Caco-2 (cell line): ENCODE results near the gene ALG11. TPM values are rescaled to one million over a fixed set of nuclear protein-coding genes. Genes with fewer than 3 reads are reported as not detected.

Experiments used
- BruUV-seq: library from RNA; stranded (reverse); fragments of 400-500 nt; replicated peaks from 2 replicates; lab custom pipeline; 2021; lab: Mats Ljungman, UMichigan
- CTCF ChIA-PET: fragments of 300-600 bp; sonication (Branson Sonifier 250); formaldehyde crosslinking; loops from one replicate; lab custom pipeline; 2022; ENCODE audit warnings: antibody characterized with exemption; lab: Charles Lee
- POLR2A ChIA-PET: fragments of 300-600 bp; sonication (Branson Sonifier 250); formaldehyde crosslinking; loops from one replicate; lab custom pipeline; 2022; ENCODE audit warnings: antibody characterized with exemption; lab: Charles Lee
- DNase-seq, 2 experiments: peaks; one replicate each; pipeline versions ENCODE4 v3.0.0 to v3.0.0-alpha.2; 2020 to 2022
- H3K27me3 ChIP-seq: replicated peaks from 2 replicates; pipeline ENCODE4 v1.6.0; 2011; ENCODE audit warnings: low read length; ENCODE audit not compliant: control insufficient read depth, insufficient read depth
- H3K36me3 ChIP-seq: 2 replicates; pipeline ENCODE4 v1.5.1; 2011; ENCODE audit warnings: low read length; ENCODE audit not compliant: control insufficient read depth, insufficient read depth
- H3K4me1 ChIP-seq: fragments of 250-450 bp; sonication (Bioruptor Pico); 2 replicates; pipeline ENCODE4 v1.5.1; 2020; ENCODE audit warnings: mild to moderate bottlenecking
- H3K4me3 ChIP-seq: 2 replicates; pipeline ENCODE4 v1.5.1; 2011; ENCODE audit warnings: low read depth, mild to moderate bottlenecking, control low read depth, low read length
- H3K9me3 ChIP-seq: fragments of 250-450 bp; sonication (Bioruptor Pico); 2 replicates; pipeline ENCODE4 v1.5.1; 2020; ENCODE audit warnings: mild to moderate bottlenecking, moderate library complexity
- H3K27ac Mint-ChIP-seq: one replicate; pipeline ENCODE4 v1.8.0; 2022; ENCODE audit warnings: mixed read lengths; ENCODE audit not compliant: unreplicated experiment
- H3K27me3 Mint-ChIP-seq: one replicate; pipeline ENCODE4 v1.8.0; 2022; ENCODE audit warnings: mixed read lengths; ENCODE audit not compliant: insufficient read depth, unreplicated experiment
- H3K36me3 Mint-ChIP-seq: one replicate; pipeline ENCODE4 v1.8.0; 2022; ENCODE audit warnings: mild to moderate bottlenecking, mixed read lengths; ENCODE audit not compliant: insufficient read depth, unreplicated experiment
- H3K4me1 Mint-ChIP-seq: one replicate; pipeline ENCODE4 v1.8.0; 2022; ENCODE audit warnings: low read depth, mixed read lengths; ENCODE audit not compliant: unreplicated experiment
- H3K4me3 Mint-ChIP-seq: one replicate; pipeline ENCODE4 v1.8.0; 2022; ENCODE audit warnings: mild to moderate bottlenecking, moderate library complexity, mixed read lengths; ENCODE audit not compliant: unreplicated experiment
- H3K9me3 Mint-ChIP-seq: one replicate; pipeline ENCODE4 v1.8.0; 2022; ENCODE audit warnings: mixed read lengths; ENCODE audit not compliant: unreplicated experiment
- intact Hi-C: fragments of 100-400 bp; cut with micrococcal nuclease; formaldehyde crosslinking; loops from one replicate; pipeline ENCODE4 v1.10.0; 2022; ENCODE audit not compliant: unreplicated experiment
- total RNA-seq: library from RNA; stranded (reverse); gene quantifications from 2 replicates; pipeline ENCODE4 v1.2.3, GENCODE V29; 2022
- TF ChIP-seq, protein P1 (sequence below), 2 experiments: fragments of 200-600 bp in 1 of 2; IDR thresholded peaks; 1 replicate in 1 of 2; 2 replicates in 1 of 2; pipeline versions ENCODE4 v1.5.1 to v1.8.0; 2011 to 2022; ENCODE audit warnings: antibody characterized with exemption in 1 of 2, control low read depth in 1 of 2, inconsistent platforms in 1 of 2, low read depth in 1 of 2, low read length in 1 of 2, mild to moderate bottlenecking in 1 of 2, moderate library complexity in 1 of 2; ENCODE audit not compliant: insufficient read depth in 1 of 2, severe bottlenecking in 1 of 2, unreplicated experiment in 1 of 2

Gene ALG11
- total RNA-seq, 1 experiment from 2014 or later: 47.7 TPM

GRCh38 chr13:51999510-51999911 is 12.7 kb upstream of the ALG11 start:
- Mint-ChIP-seq H3K27me3 (no peaks in the 10 kb centered on the region), H3K36me3 (no peaks in the 10 kb centered on the region), H3K27ac (peak overlapping the region; percentile 83), H3K4me1 (peaks cover 54% of the 10 kb centered on the region), H3K4me3 (peak overlapping the region; percentile 19), H3K9me3 (no peaks in the 10 kb centered on the region)
- POLR2A ChIA-PET: interaction anchor here (3.2 kb wide), 1 partner anchor 21 kb away, joined by 14 read pairs; no protein-coding TSS in a partner anchor
- CTCF ChIA-PET: interaction anchor here (0.8 to 3.7 kb wide), 6 partner anchors 8 to 129 kb away, joined by 3 to 36 read pairs (median 4); partner anchors contain the start of genes ALG11 and NEK5
- H3K36me3 ChIP-seq: no peaks in the 10 kb centered on the region
- H3K9me3 ChIP-seq: no peaks in the 10 kb centered on the region
- TF ChIP-seq, protein P1, sequence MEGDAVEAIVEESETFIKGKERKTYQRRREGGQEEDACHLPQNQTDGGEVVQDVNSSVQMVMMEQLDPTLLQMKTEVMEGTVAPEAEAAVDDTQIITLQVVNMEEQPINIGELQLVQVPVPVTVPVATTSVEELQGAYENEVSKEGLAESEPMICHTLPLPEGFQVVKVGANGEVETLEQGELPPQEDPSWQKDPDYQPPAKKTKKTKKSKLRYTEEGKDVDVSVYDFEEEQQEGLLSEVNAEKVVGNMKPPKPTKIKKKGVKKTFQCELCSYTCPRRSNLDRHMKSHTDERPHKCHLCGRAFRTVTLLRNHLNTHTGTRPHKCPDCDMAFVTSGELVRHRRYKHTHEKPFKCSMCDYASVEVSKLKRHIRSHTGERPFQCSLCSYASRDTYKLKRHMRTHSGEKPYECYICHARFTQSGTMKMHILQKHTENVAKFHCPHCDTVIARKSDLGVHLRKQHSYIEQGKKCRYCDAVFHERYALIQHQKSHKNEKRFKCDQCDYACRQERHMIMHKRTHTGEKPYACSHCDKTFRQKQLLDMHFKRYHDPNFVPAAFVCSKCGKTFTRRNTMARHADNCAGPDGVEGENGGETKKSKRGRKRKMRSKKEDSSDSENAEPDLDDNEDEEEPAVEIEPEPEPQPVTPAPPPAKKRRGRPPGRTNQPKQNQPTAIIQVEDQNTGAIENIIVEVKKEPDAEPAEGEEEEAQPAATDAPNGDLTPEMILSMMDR (IDR thresholded peaks at IDR 0.05; ENCODE audit: insufficient read depth in 1 of 2, low read depth in 1 of 2, low read length in 1 of 2, severe bottlenecking in 1 of 2, unreplicated experiment in 1 of 2): no peak
- no TSS peak for BruUV-seq
- intact Hi-C loops: loop anchor here (2.0 to 5.0 kb wide), 3 partner anchors 13 to 142 kb away; partner anchors contain the start of gene ALG11
- no peak for DNase-seq
- H3K4me3 ChIP-seq: no peak overlapping the region
- H3K4me1 ChIP-seq: peaks cover 62% of the 10 kb centered on the region
- H3K27me3 ChIP-seq: no peaks in the 10 kb centered on the region

DNA sequence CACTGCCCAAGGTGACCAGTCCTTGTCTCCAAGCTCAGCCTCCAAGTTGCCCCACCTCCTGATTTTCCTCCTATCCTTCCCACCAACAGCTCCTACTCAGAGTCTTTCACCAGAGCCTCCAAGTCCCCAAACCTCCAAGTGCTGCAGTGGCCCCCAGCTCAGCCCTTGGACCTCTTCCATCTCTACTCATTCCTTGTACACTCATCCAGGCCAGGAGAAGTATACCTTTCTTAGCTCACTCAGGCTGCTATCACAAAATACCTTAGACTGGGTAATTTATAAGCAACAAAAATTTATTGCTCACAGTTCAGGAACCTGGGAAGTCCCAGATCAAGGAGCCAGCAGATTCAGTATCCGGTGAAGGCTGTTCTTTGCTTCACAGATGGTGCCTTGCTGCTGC is 12.3 kb upstream of the ALG11 start:
- no peaks in the 10 kb centered on the region for H3K36me3 Mint-ChIP-seq
- no peak overlapping the region for H3K27ac Mint-ChIP-seq
- H3K4me3 Mint-ChIP-seq: peak overlapping the region; percentile 19
- ChIA-PET CTCF (interaction anchor here (0.9 to 3.7 kb wide), 4 partner anchors 8 to 128 kb away, joined by 3 to 36 read pairs (median 7); partner anchors contain the start of genes ALG11 and NEK5), POLR2A (interaction anchor here (3.2 kb wide), 1 partner anchor 21 kb away, joined by 14 read pairs; no protein-coding TSS in a partner anchor)
- intact Hi-C loops: loop anchor here (2.0 to 5.0 kb wide), 3 partner anchors 13 to 143 kb away; partner anchors contain the start of gene ALG11
- no peaks in the 10 kb centered on the region for H3K27me3 Mint-ChIP-seq
- no peaks in the 10 kb centered on the region for H3K36me3 ChIP-seq
- peaks cover 52% of the 10 kb centered on the region for H3K4me1 Mint-ChIP-seq
- no peaks in the 10 kb centered on the region for H3K9me3 ChIP-seq
- H3K9me3 Mint-ChIP-seq: no peaks in the 10 kb centered on the region
- DNase-seq: no peak
- no TSS peak for BruUV-seq
- TF ChIP-seq, protein P1 (IDR thresholded peaks at IDR 0.05; ENCODE audit: insufficient read depth in 1 of 2, low read depth in 1 of 2, low read length in 1 of 2, severe bottlenecking in 1 of 2, unreplicated experiment in 1 of 2): no peak
- no peaks in the 10 kb centered on the region for H3K27me3 ChIP-seq
- H3K4me1 ChIP-seq: peaks cover 67% of the 10 kb centered on the region
- H3K4me3 ChIP-seq: no peak overlapping the region

DNA sequence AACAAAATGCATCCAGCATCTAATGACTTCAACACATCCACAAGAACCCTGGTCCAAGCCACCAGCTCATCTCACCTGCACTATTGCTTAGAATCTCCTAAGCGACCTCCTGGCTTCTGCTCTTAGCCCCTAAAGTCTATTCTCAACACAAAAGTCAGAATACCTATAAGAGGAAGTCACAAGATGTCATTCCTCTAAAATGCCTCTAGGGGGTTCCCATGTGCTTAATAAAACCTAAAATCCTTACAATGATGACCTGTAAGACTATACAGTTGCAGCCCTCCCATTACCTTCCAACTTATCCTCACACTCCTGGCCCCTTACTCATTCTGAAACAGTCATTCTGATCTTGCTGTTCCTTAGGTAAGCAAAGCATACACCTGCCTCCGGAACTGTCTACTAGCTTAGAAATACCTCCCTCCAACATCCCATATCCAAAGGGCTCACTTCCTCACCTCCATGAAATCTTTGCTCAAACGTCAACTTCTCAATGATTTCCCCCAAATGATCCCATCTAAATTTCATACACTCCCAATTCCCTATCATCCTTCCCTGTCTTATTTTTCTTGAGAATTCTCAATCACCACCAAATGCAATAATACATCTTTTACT is 11.0 kb upstream of the ALG11 start:
- Histone ChIP-seq H3K27me3 (no peaks in the 10 kb centered on the region), H3K36me3 (0 out of 2 replicates have a peak, but pooled peaks cover 2% of the 10 kb centered on the region), H3K4me3 (no peak overlapping the region), H3K9me3 (no peaks in the 10 kb centered on the region), H3K4me1 (peaks cover 66% of the 10 kb centered on the region)
- ChIA-PET POLR2A (no interaction called here), CTCF (interaction anchor here (1.5 kb wide), 1 partner anchor 126 kb away, joined by 4 read pairs; no protein-coding TSS in a partner anchor)
- no peaks in the 10 kb centered on the region for H3K27me3 Mint-ChIP-seq
- DNase-seq: no peak
- H3K36me3 Mint-ChIP-seq: no peaks in the 10 kb centered on the region
- H3K27ac Mint-ChIP-seq: no peak overlapping the region
- no TSS peak for BruUV-seq
- H3K9me3 Mint-ChIP-seq: peaks cover 2% of the 10 kb centered on the region
- intact Hi-C loops: loop anchor here (1.0 kb wide), 3 partner anchors 35 to 200 kb away; no protein-coding TSS in a partner anchor
- TF ChIP-seq, protein P1 (IDR thresholded peaks at IDR 0.05; ENCODE audit: insufficient read depth in 1 of 2, low read depth in 1 of 2, low read length in 1 of 2, severe bottlenecking in 1 of 2, unreplicated experiment in 1 of 2): peak; percentile 61 to 82
- H3K4me3 Mint-ChIP-seq: no peak overlapping the region
- H3K4me1 Mint-ChIP-seq: peaks cover 58% of the 10 kb centered on the region
